Osteoblast (primary cell): ENCODE results near the gene DNAL1. TPM values are rescaled to one million over a fixed set of nuclear protein-coding genes. Genes with fewer than 3 reads are reported as not detected.

Experiments used
- DNase-seq: peaks from one replicate; pipeline ENCODE4 v3.0.0; 2011; ENCODE audit warnings: low spot score, mixed read lengths; ENCODE audit not compliant: insufficient read length; ENCODE audit errors: missing footprints
- H2AFZ ChIP-seq: 2 replicates; pipeline ENCODE4 v1.6.0; 2011; ENCODE audit warnings: mild to moderate bottlenecking, low read length
- H3K27ac ChIP-seq: 2 replicates; pipeline ENCODE4 v1.5.1; 2011; ENCODE audit warnings: mild to moderate bottlenecking, low read depth, low read length, moderate library complexity
- H3K27me3 ChIP-seq: 2 replicates; pipeline ENCODE4 v1.6.0; 2012; ENCODE audit warnings: mild to moderate bottlenecking, control low read depth, inconsistent platforms, low read length, moderate library complexity; ENCODE audit not compliant: insufficient read depth
- H3K36me3 ChIP-seq: 2 replicates; pipeline ENCODE4 v1.5.1; 2011; ENCODE audit warnings: mild to moderate bottlenecking, low read length, control low read depth, moderate library complexity; ENCODE audit not compliant: insufficient read depth
- H3K4me1 ChIP-seq: 2 replicates; pipeline ENCODE4 v1.5.1; 2011; ENCODE audit warnings: mild to moderate bottlenecking, low read length, control low read depth, moderate library complexity; ENCODE audit not compliant: insufficient read depth
- H3K4me2 ChIP-seq: 2 replicates; pipeline ENCODE4 v1.6.0; 2011; ENCODE audit warnings: mild to moderate bottlenecking, low read length; ENCODE audit not compliant: insufficient read depth
- H3K4me3 ChIP-seq: fragments of 200-600 bp; sonication (generic); 3 replicates; pipeline ENCODE4 v1.5.1; 2012; ENCODE audit warnings: mild to moderate bottlenecking, low read length, inconsistent platforms; ENCODE audit not compliant: insufficient read depth
- H3K79me2 ChIP-seq: 2 replicates; pipeline ENCODE4 v1.6.0; 2012; ENCODE audit warnings: mild to moderate bottlenecking, low read length, control low read depth, inconsistent platforms; ENCODE audit not compliant: insufficient read depth
- H3K9me3 ChIP-seq: 2 replicates; pipeline ENCODE4 v1.5.1; 2011; ENCODE audit warnings: low read depth, low read length, control low read depth
- H4K20me1 ChIP-seq: 2 replicates; pipeline ENCODE4 v1.6.0; 2012; ENCODE audit warnings: mild to moderate bottlenecking, low read length, control low read depth; ENCODE audit not compliant: insufficient read depth
- total RNA-seq: library from RNA; depleted of rRNA; stranded (reverse); fragments of >200 nt; gene quantifications from 2 replicates; pipeline ENCODE4 v1.2.3, GENCODE V29; 2012
- TF ChIP-seq, protein P1 (sequence below): IDR thresholded peaks from 2 replicates; pipeline ENCODE4 v1.5.1; 2011; ENCODE audit warnings: mild to moderate bottlenecking, low read depth, low read length, moderate library complexity; ENCODE audit errors: extremely low read depth

The DNAL1 gene
- total RNA-seq, 1 donor: 9.0 TPM

DNA sequence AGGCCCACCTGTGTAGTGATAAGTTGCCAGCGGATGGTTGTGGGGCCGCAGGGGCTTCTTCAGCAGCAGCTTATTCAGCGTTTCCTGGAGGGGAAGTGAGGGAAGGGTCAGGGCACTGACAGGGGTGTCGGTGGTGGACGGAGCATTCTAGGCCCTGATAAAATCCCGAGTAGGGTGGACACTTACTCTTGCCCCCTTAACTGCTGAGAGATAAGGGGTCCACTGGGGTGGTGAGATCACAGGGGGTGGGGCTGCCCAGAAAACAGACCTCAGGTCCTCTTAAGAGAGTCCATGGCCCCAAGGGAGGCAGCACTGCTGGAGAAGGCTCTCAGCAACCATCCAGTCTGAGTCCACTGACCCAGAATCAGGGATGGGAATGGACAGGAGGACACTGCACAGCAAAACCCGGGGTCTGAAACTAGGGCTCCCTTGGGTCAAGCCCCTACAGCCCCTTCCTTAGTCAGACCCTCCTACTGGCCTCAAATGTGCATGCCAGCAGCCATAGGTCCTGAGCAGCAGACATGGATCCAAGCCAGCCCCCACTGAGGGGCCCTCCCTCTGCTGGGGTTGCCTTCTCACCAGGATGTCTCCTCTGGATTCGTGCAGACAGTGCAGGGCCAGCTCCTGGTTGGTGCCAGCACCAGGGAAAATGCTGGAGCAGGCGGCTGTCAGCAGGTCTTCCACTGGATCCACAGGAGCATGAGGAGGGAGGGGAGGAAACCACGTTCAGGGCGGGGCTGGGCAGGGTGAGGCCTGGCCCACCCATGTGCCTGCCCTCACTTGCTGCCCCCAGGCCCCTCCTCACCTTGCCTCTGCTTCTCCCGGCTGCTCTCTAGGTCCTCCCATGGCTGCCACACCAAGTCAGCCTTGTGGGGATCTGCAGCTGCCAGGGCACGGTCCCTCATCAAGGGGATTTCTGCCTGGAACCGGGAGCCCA is 81.5 kb downstream of the DNAL1 start:
- H2AFZ ChIP-seq: no peak overlapping the region
- peaks cover 50% of the 10 kb centered on the region for H3K79me2 ChIP-seq
- H3K4me2 ChIP-seq: no peak overlapping the region
- H3K36me3 ChIP-seq: peaks cover 67% of the 10 kb centered on the region
- no peaks in the 10 kb centered on the region for H3K9me3 ChIP-seq
- TF ChIP-seq, protein P1, sequence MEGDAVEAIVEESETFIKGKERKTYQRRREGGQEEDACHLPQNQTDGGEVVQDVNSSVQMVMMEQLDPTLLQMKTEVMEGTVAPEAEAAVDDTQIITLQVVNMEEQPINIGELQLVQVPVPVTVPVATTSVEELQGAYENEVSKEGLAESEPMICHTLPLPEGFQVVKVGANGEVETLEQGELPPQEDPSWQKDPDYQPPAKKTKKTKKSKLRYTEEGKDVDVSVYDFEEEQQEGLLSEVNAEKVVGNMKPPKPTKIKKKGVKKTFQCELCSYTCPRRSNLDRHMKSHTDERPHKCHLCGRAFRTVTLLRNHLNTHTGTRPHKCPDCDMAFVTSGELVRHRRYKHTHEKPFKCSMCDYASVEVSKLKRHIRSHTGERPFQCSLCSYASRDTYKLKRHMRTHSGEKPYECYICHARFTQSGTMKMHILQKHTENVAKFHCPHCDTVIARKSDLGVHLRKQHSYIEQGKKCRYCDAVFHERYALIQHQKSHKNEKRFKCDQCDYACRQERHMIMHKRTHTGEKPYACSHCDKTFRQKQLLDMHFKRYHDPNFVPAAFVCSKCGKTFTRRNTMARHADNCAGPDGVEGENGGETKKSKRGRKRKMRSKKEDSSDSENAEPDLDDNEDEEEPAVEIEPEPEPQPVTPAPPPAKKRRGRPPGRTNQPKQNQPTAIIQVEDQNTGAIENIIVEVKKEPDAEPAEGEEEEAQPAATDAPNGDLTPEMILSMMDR: no peak
- no peak overlapping the region for H3K4me3 ChIP-seq
- H4K20me1 ChIP-seq: peaks cover 18% of the 10 kb centered on the region
- no peaks in the 10 kb centered on the region for H3K27me3 ChIP-seq
- H3K4me1 ChIP-seq: peaks cover 52% of the 10 kb centered on the region
- H3K27ac ChIP-seq: peak overlapping the region; percentile 96
- DNase-seq: peak; percentile 77

DNA sequence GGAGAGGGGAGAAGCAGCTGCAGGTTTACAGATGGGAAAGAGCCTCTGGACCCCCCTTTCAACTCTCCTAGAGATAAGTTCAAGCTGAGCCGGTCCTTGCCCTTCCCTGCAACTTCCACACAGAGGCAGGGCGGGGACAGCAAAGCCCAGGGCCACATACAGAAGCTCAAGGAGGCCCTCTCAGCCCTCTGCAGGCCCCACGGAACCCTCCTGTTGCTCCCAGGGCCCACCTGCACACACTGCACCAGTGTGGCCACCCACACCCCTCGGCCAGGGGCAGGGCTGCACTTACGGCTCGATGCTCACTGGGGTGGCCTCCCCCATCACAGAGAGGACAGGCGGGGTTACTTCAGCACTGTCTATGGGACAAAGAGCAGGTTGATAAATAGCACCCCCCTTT is 82.4 kb downstream of the DNAL1 start:
- Histone ChIP-seq H4K20me1 (peaks cover 25% of the 10 kb centered on the region), H3K27ac (no peak overlapping the region), H3K4me2 (no peak overlapping the region), H3K36me3 (peaks cover 66% of the 10 kb centered on the region), H3K27me3 (no peaks in the 10 kb centered on the region), H3K79me2 (peaks cover 53% of the 10 kb centered on the region), H3K9me3 (no peaks in the 10 kb centered on the region), H3K4me3 (no peak overlapping the region), H2AFZ (no peak overlapping the region), H3K4me1 (peaks cover 52% of the 10 kb centered on the region)
- no peak for DNase-seq
- TF ChIP-seq, protein P1: no peak

DNA sequence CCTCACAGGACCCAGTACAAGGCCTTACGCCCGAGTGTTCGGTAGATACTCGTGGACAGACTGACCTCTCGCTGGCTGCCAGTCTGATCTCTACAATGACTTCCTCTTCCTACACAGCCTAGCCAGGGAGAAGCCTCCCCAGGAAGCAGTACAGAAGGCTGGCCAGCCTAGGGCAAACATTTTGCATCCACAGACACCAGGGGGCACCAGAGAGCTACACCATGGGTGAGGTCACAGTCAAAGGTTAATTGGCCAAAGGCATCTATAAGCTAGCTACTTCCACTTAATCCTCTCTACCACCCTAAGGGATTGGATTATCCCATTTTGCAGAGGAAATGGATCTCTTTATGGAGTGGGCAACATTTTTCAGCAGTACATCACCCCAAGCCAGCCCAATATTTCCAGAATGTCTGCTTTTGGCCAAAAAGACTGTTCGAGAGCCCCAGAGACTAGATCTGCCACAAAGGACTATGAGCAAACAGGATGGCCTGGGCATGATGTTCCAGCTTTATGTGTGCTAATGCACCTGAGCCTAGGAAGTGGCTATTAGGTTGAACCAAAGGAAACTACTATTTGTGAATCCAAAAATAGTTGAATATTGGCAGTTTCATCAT is 84.0 kb downstream of the DNAL1 start:
- H3K79me2 ChIP-seq: peaks cover 50% of the 10 kb centered on the region
- DNase-seq: peak; percentile 93
- no peak overlapping the region for H3K4me3 ChIP-seq
- peak overlapping the region; percentile 14 for H3K4me2 ChIP-seq
- no peaks in the 10 kb centered on the region for H3K27me3 ChIP-seq
- TF ChIP-seq, protein P1: peak; percentile 94
- H4K20me1 ChIP-seq: peaks cover 25% of the 10 kb centered on the region
- peak overlapping the region; percentile 57 for H3K27ac ChIP-seq
- H3K9me3 ChIP-seq: no peaks in the 10 kb centered on the region
- peaks cover 64% of the 10 kb centered on the region for H3K36me3 ChIP-seq
- H2AFZ ChIP-seq: no peak overlapping the region
- peaks cover 39% of the 10 kb centered on the region for H3K4me1 ChIP-seq
